HG03342 (cell line): ENCODE data around the gene CDC37L1.
A peak's percentile ranks its signal among the peaks of the same experiment; 100 is the strongest.

Source experiments
- ATAC-seq: cut with Tn5 transposase; IDR thresholded peaks from one replicate; pipeline ENCODE4 v1.9.1; 2021; ENCODE audit warnings: mild to moderate bottlenecking, moderate library complexity; ENCODE audit not compliant: unreplicated experiment

Gene CDC37L1

DNA sequence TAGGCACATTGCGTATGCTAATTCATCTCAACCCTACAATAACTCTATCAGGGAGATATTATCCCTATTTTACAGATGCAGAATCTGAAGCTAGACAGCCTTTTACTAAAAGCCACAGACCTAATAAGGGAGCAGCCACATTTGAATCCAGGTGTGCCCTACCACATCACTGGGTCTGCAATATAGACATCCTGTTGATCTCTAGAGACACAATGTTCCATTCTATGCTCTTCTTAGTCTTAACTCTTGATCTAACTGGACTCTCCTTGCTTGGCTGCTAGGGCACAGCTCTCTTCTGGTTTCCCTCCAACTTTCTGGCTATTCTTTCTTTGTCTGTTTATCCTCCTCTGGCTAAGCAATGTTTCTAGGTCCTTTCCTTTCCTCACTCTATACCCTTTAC lies 11.7 kb upstream of the CDC37L1 start:
- no peak for ATAC-seq

DNA sequence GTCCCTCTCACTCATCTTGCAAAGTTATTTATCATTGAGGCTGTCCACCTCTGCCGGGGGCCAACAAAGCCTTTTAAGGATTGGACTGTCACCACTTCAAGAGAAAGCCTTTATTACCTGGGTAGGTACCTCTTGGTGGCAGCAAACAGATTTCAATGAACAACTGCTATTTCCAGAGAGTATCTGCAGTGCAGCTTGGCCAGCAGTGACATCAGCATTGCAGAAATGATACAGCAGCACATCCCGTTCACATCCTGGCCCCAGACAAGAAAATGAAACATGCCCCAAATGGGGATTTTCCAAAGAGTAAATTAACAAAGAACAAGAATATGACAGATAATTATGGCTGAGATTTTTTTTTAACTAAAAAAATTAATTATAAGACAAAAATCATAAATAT lies 10.8 kb upstream of the CDC37L1 start:
- no peak for ATAC-seq

DNA sequence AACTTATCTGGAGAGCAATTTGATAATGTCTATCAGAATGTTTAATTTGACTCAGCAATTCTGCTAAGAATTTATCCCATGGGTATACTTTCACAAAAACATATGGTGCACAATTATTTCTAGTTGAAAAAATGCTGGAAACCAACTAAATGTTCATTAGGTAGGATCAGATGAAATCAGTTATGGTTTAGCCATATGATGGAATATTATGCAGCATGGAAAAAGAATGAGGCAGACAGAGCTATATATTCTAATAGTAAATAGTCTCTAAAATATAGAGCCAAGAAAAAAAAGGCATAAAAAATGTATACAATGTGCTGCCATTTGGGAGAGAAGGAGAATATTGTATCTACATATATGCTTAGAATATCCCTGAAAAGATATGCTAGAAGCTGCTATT lies 9.5 kb upstream of the CDC37L1 start:
- no peak for ATAC-seq

DNA sequence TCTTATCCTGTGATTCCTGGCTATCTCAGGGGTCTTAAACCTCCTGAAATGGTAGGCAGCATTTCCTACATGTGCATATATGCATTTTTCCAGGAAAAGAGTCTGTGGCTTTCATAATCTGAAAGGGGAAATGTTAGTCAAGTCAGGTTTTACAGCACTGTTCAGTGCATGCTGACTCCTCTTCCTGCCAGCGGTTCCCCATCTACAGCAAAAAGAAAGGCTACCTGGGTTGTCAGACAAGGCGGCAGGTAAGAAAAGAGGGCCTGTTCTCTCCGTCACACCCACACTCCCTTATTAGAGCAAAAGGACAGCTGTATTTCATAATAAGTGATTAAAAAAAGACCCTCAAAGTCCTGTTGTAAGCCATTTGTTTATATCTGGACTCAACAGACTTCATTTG lies 8.8 kb upstream of the CDC37L1 start:
- ATAC-seq = no peak

DNA sequence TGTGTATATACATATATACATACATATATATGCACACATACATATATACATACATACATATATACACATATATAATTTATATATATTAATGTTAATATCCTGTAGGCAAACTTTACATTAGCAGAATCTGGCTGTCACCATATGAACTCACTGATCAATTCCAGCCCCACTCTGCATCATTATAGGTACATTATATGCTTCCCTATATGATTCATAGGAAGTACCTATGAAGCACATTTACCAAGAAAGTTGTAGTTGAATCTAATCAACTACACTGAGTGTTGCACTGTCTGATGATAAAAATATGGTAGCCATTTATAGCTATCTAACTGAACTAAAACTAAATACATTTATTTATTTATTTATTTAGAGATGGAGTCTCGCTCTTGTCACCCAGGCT lies 7.6 kb upstream of the CDC37L1 start:
- ATAC-seq = no peak

DNA sequence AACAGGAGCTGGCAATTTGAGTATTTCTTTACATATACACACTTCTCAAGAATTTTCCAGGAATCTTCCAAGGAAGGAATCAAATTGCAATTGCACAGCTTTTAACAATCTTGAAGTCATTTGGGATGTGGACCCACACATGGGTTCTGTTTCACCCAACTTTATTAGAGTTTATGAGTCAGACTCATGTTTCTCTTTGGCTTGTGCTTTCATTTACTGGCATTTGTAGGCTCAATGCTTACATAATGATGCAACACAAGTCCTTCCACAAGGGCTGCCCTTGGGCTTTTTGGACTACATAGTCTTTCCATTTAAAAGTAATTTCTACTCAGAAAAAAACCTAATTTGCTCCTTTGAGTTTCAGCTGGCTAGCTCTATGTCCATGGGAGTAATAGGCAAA lies 4.6 kb upstream of the CDC37L1 start:
- ATAC-seq = no peak

DNA sequence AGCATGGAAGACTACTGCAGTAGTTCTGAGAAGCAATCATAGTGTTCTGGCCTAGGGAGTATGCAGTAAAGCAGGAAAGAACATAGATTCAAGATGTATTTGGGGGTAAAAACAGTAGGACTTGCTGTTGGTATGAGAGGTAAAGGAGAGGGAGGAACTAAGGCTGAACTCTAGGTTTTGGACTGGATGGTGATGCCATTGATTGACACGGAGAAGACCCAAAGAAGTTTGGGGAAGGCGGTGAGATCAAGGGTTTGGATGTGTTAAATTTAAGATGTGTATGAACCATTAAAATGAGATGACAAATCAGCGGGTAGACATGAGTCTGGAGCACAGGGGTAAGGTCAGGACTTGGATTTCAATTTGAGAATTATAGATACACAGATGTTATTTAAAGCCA lies 2.0 kb upstream of the CDC37L1 start:
- no peak for ATAC-seq

DNA sequence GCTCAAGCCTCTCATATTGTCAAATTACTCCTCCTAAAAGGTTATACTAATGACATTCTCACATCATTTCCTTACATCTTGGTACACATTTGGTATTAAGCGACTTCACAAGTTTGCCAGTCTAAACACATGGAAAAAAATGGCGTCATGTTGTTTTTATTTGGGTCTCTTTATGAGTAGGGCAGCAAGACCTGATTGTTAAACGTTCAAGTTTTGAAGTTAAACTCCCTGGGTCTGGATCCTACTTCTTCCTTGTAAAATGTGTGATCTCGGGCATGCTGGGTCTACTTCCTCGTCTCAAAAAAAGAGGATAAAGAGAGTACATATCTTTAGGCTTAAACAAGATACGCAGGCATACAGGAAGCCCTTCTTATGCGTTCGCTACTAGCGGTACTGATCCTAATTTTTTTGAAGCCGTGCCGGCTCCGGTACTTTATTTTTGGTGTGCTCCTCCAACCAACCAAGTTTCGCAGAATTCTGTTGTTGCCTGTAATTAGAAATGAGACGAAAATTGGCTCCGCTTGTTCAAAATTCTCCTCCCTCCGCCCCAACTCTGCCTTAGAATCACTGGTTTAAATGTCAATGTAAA lies 596 bp upstream of the CDC37L1 start:
- no peak for ATAC-seq

DNA sequence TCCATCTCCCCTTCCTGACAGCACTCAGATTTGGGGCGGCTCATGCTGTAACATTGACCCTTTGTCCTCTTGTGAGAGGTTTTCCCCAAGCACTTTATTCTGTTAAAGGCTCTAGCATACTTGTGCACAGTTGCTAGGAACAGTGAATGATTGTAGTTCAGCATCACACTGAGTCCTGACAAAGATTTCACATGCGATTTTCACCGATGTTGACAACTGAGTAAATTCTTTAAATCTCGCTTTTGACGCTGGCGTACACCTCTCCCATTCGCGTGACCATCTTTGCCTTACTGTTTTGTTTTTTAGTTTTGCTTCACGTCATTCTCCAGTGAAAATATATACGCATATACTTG lies 780 bp downstream of the CDC37L1 start:
- no peak for ATAC-seq

DNA sequence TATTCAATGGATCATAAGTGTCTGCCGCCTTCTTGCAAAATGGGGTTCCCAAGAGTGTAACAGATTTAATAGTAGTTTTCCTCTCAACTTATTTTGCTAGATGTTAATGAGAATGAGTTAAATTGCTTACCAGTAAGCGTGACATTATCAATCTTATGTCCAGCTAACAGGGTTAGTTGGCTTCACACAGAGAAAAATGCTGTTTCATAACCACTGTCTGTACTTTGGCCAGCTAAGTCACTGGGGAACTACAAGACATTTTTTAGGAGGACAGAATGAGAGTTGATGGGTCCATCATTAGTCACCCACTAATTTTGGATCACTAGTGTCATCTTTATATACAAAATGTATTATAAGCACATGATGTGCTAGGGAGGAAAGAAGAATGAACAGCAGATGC lies 1.4 kb downstream of the CDC37L1 start:
- ATAC-seq = no peak

DNA sequence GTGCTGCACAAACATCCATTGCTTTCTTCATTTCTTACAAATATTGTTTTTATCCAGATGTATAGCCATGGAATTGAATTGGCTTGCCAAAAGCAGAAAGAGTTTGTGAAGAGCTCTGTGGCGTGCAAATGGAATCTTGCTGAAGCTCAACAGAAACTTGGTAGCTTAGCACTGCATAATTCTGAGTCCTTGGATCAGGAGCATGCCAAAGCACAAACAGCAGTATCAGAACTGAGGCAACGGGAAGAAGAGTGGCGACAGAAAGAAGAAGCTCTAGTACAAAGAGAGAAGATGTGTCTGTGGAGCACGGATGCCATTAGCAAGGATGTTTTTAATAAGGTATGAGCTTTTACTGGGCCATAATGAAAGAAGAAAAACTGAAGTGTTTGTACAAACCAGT lies 5.5 kb downstream of the CDC37L1 start:
- ATAC-seq = no peak

DNA sequence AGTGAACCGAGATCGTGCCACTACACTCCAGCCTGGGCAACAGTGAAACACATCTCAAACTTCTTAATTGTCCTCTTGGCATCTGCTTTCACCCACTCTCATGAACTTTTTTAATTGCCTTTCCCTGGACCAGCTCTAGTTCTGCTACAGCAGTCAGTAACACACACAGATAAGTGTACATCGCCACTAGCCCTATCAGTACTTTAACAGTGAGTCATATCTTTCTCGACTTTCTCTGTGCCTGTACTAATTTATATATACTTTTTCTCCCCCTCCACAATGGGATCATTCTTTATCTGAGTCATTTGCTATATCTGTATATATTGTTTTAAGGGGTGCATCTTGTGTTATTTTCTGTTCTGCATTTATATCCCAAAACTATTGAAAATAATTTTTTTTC lies 6.7 kb downstream of the CDC37L1 start:
- ATAC-seq = no peak

DNA sequence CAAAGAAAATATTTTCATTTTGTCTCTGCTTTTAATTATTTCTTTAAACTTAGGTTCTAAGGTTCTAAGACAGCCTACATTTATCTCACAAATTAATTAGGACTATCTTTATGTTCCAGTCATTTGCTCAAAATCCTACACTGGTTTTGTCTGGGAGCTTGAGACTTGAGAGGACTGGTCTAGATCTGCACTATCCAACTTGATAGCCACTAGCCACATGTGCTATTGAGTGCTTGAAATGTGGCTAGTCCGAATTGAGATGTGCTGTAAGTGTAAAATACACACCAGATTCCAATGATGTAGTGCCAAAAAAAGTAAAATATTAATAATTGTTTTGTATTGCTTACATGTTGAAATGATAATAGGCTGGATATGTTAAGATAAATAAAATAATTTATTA lies 7.2 kb downstream of the CDC37L1 start:
- ATAC-seq = no peak

DNA sequence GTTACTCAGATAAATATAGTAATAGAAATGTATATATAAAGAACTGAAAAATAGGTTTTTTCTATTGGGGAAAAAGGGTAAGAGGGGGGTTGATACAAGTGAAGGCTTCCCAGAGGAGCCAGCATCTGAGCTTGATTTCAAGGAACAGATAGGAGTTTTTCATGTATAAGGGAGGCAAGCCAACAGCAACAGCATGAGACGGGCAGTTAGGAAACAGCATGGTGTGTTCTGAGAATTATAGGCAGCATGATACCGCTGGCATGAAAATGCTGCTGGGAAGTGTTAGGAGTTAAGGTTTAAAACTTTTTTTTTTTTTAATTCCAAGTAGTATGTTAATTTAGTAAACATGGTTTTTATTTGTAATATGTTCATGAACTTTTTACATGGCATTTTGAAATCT lies 9.7 kb downstream of the CDC37L1 start:
- ATAC-seq = no peak

DNA sequence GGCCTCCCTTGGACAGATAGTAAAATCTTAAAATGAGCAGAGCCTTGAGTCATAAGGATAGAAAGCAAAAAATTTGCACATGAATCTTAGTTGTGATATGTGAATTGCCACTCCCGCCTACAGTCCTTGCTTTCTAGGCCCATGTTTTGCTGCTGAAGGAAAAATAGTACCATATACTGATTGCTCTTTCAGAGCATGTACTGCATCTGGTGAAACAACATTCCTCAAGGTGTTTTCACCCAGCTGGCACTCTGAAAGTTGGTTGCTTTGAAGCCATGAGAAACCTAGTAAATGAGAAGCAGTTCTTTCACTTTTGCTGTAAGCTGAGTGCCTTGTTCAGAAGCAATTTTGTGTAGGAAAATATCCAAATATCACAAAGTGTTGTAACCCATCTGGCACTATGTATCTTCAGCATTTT lies 10.3 kb downstream of the CDC37L1 start:
- ATAC-seq = peak; percentile 75

DNA sequence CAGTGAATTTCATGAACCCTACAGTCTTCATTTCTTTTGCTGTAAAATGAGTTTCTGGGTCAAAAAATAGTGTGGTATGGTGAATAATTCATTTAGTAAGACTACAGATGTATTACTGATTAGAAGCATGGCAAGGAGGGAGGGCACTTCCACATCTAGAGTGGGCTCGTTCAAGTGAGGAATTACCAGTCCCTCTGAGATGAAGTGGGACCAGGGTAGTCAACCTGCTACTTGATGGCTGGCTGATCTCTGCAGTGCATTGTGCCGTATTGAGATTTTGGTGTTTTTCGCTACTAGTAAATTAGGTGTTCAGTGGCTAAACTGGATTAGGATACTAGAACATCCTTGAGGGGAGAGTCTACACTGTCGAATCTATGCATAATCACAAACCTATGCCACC lies 10.8 kb downstream of the CDC37L1 start:
- peak; percentile 57 for ATAC-seq

DNA sequence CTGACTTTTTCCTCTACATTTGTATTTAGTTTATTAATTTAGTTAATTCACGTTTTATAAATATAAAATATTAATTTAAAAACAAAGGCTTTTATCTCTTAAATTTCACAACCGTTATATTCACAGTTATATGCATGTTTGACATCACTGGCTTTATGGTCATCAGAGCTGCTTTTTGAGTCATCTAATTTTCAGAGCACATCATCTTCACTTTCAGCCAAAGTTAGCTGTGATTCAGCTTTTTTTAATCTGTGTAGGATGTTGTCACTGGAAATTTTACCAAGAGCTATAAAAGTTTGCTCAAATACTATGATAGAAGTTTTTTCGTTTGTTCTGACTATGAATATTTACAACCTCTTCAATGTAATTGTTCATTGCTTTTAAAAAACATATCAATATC lies 12.4 kb downstream of the CDC37L1 start:
- no peak for ATAC-seq

DNA sequence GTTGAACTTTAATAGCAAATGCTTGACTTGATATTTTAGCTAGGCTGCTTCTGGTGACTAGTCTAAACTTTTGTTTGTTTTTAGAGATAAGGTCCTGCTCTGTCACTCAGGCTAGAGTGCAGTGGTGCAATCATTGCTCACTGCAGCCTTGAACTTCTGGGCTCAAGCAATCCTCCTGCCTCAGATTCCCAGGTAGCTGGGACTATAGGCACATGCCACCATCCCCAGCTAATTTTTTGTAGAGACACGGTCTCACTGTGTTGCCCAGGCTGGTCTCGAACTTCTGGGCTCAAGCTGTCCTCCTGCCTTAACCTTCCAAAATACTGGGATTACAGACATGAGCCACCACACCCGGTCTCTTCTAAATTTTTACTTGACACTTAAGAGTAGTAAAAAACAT lies 20.7 kb downstream of the CDC37L1 start:
- ATAC-seq = no peak

DNA sequence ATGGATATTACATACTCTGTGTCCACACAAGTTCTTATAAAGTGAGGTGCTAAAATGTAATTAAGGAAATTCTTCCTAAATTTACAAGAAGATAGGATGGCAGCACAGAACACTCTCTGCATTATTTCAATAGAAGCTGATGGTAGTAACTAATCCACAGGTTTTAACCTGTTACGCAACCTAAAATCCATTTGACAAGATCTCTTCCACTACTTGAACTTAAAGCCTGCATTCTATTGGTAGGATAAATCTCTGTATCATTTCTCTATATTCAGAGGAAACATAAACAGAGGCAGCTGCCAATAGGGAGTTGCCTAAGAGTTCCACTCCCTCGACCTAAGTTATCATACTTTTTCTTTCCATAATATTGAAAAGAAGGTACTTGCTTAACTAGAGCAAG lies 21.6 kb downstream of the CDC37L1 start:
- ATAC-seq = no peak

DNA sequence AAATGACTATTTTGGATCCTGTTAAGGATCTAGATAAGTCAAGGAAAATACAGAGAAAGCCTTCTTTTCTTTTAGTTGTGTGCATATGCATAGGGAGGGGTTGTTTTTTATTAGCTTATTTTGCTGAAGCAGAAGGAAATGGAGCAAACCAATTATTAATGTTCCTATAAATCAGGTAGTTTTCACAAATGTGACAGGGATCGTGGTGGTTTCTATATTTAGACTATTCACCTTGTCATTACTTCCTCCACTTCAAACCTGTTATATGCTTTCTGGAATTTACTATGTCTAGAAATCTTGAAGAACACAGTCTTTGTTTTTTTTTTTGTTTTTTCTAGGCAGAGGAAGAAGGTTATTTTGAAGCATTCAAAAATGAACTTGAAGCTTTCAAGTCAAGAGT lies 22.2 kb downstream of the CDC37L1 start:
- no peak for ATAC-seq

DNA sequence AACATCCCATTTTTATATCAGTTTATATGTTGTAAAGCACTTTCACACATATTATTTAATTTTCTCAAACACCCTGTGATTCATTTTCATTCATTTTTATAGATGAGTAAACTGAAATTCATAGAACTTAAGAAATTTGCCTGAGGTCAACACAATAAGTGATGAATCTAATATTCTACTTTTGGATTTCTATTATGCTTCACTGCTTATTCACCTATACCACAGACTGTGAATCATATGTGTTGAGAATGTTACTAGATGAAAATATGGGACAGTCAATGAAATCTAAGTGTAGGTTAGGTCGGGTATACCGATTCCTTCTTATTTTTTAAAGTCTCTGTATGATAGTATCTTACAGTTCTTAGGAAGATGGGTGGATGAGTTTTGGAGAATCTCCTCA lies 24.8 kb downstream of the CDC37L1 start:
- ATAC-seq = no peak

DNA sequence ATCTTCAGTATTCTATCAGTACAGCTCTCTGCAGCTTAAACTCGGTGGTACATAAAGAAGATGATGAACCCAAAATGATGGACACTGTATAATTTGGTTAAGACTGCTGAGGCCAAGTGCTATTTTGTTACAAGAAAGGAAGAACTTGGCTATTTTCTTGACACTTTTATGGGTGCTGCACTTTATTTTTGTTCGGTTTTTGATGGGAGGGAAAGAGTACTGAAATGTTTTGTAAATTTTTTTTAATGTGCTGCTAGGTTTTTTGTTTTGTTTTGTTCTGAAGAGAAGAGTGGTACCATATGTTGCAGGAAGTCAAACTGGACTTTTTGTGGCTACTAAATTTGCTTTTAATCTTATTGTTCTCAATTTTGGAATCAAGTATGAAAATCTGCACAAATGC lies 26.7 kb downstream of the CDC37L1 start:
- no peak for ATAC-seq

DNA sequence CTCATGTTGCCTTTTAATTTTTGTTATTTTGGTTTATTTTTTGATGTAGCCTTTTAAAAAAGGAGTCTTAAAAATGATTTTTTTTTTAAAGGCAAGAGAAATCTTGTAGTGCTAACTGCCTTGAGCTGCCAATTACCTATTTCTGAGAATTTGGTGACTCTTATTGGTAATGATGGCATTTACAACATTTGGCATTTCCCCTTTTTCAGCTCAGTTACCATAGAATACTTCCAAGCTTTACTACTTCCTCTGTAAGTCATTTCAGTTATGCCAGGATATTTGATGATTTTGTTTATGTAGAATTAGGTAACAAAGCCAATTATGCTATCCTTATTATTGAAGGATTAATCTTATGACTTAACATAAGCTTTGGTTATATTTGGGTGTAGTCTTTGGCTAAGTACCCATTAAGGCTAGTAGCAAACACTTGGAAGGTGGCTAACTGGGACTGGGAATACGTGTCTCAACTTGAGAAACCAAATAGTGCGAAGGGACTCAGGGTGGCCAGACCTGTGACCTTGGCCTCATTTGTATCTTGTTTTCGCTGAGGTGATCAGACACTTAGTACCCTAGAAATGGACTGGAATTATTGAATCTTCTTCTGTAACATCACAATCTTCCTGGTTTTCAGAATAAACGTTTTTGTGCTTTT lies 27.7 kb downstream of the CDC37L1 start:
- ATAC-seq = no peak
